GM12878 (cell line): ENCODE measurements around the gene CCDC28A. TPM values are rescaled to one million over a fixed set of nuclear protein-coding genes. Genes with fewer than 3 reads are reported as not detected.

Experiments used
- ATAC-seq: fragments of 200-7000 bp; cut with Tn5 transposase; 3 replicates; pipeline ENCODE4 v1.9.1; 2020; ENCODE audit warnings: mild to moderate bottlenecking, moderate library complexity
- BruUV-seq: library from RNA; stranded (reverse); fragments of 400-500 nt; replicated peaks from 2 replicates; lab custom pipeline; 2021; lab: Mats Ljungman, UMichigan
- CTCF ChIA-PET: fragments of 300-600 bp; sonication (Branson Sonifier 250); formaldehyde crosslinking; extraction: SDS; loops from one replicate; lab custom pipeline; 2021; ENCODE audit warnings: inconsistent platforms; lab: Yijun Ruan, JAX
- POLR2A ChIA-PET: fragments of 350-600 bp; formaldehyde crosslinking; extraction: SDS; loops from one replicate; lab custom pipeline; 2021; ENCODE audit warnings: inconsistent platforms; lab: Charles Lee
- RAD21 ChIA-PET: fragments of 300-600 bp; sonication (Branson Sonifier 250); formaldehyde crosslinking; loops from one replicate; lab custom pipeline; 2023; ENCODE audit warnings: antibody characterized with exemption; ENCODE audit not compliant: unreplicated experiment; lab: Charles Lee
- SMC1A ChIA-PET: fragments of 300-600 bp; sonication (Branson Sonifier 250); formaldehyde crosslinking; loops from one replicate; lab custom pipeline; 2023; ENCODE audit not compliant: unreplicated experiment, uncharacterized antibody; lab: Charles Lee
- DNase-seq: peaks from one replicate; pipeline ENCODE4 v3.0.0-alpha.2; 2011; ENCODE audit warnings: low read depth, low spot score
- FAIRE-seq: peaks from 3 replicates; lab custom pipeline; 2011; peaks lifted over from hg19 to GRCh38; lab: Jason Lieb, UNC
- H2AFZ ChIP-seq: 2 replicates; pipeline ENCODE4 v1.6.0; 2011; ENCODE audit warnings: low read depth, low read length, control low read depth; ENCODE audit not compliant: control insufficient read depth
- H3K27ac ChIP-seq: 2 replicates; pipeline ENCODE4 v1.5.1; 2011; ENCODE audit warnings: control low read depth; ENCODE audit not compliant: control insufficient read depth, insufficient read depth
- H3K27me3 ChIP-seq, 2 experiments: replicated peaks in 1 of 2; 2 replicates each; pipeline versions ENCODE4 v1.6.0 to v1.6.1; 2011; ENCODE audit warnings: low read length in 1 of 2; ENCODE audit not compliant: control insufficient read depth in 2 of 2, insufficient read depth in 2 of 2
- H3K36me3 ChIP-seq, 2 experiments: 2 replicates each; pipeline ENCODE4 v1.5.1; 2011; ENCODE audit warnings: low read length in 1 of 2; ENCODE audit not compliant: control insufficient read depth in 2 of 2, insufficient read depth in 2 of 2
- H3K4me1 ChIP-seq: 2 replicates; pipeline ENCODE4 v1.6.1; 2011; ENCODE audit warnings: mild to moderate bottlenecking, low read length, moderate library complexity, mixed read lengths; ENCODE audit not compliant: control insufficient read depth, insufficient read depth
- H3K4me2 ChIP-seq: 2 replicates; pipeline ENCODE4 v1.6.0; 2011; ENCODE audit warnings: control low read depth; ENCODE audit not compliant: control insufficient read depth, insufficient read depth
- H3K4me3 ChIP-seq: fragments of 200-600 bp; sonication (generic); 2 replicates; pipeline ENCODE4 v1.5.1; 2016
- H3K79me2 ChIP-seq: 2 replicates; pipeline ENCODE4 v1.6.0; 2011; ENCODE audit warnings: low read length; ENCODE audit not compliant: control insufficient read depth, insufficient read depth
- H3K9ac ChIP-seq: 2 replicates; pipeline ENCODE4 v1.8.0; 2011; ENCODE audit warnings: low read length, control low read depth, mixed read lengths; ENCODE audit not compliant: control insufficient read depth, insufficient read depth
- H3K9me3 ChIP-seq: replicated peaks from 3 replicates; pipeline ENCODE4 v1.5.1; 2011; ENCODE audit warnings: mild to moderate bottlenecking, low read length; ENCODE audit not compliant: control insufficient read depth, insufficient read depth
- H4K20me1 ChIP-seq: 2 replicates; pipeline ENCODE4 v1.6.0; 2011; ENCODE audit not compliant: control insufficient read depth, insufficient read depth
- BHLHE40 ChIP-seq, 2 experiments: fragments of 450-650 bp in 1 of 2; IDR thresholded peaks; 2 replicates each; pipeline ENCODE4 v1.6.1; 2011 to 2017; ENCODE audit warnings: low read depth in 2 of 2, borderline replicate concordance in 1 of 2, improper control_type of control experiment in 1 of 2, low read length in 1 of 2, mild to moderate bottlenecking in 1 of 2
- CBX5 ChIP-seq: sonication (generic); IDR thresholded peaks from 2 replicates; pipeline ENCODE4 v1.6.1; 2016; ENCODE audit warnings: low read depth, moderate library complexity, mild to moderate bottlenecking, inconsistent platforms
- DPF2 ChIP-seq: fragments of 450-650 bp; IDR thresholded peaks from 2 replicates; pipeline ENCODE4 v1.6.1; 2017; ENCODE audit warnings: mild to moderate bottlenecking
- ETV6 ChIP-seq, 2 experiments: fragments of 450-650 bp in 1 of 2; IDR thresholded peaks in 1 of 2; conservative IDR thresholded peaks in 1 of 2; 2 replicates each; pipeline ENCODE4 v1.6.1; 2014; ENCODE audit warnings: antibody characterized with exemption in 1 of 2, borderline replicate concordance in 1 of 2, low read depth in 1 of 2, mild to moderate bottlenecking in 1 of 2, moderate library complexity in 1 of 2
- GATAD2B ChIP-seq: fragments of 450-650 bp; conservative IDR thresholded peaks from 2 replicates; pipeline ENCODE4 v1.6.1; 2017; ENCODE audit warnings: low read depth, mild to moderate bottlenecking, moderate library complexity
- IKZF2 ChIP-seq, 2 experiments: fragments of 450-650 bp; IDR thresholded peaks; 2 replicates each; pipeline ENCODE4 v1.6.1; 2017; ENCODE audit warnings: mild to moderate bottlenecking in 2 of 2, moderate library complexity in 2 of 2
- PAX5 ChIP-seq: IDR thresholded peaks from 2 replicates; pipeline ENCODE4 v1.6.1; 2011; ENCODE audit warnings: low read depth, low read length, borderline replicate concordance
- RELA ChIP-seq: fragments of 450-650 bp; IDR thresholded peaks from 2 replicates; pipeline ENCODE4 v1.8.0; 2014; ENCODE audit warnings: borderline replicate concordance; ENCODE audit not compliant: partially characterized antibody
- SIN3A ChIP-seq: IDR thresholded peaks from 2 replicates; pipeline ENCODE4 v1.6.1; 2012; ENCODE audit warnings: low read depth, low read length, improper control_type of control experiment
- SMC3 ChIP-seq: IDR thresholded peaks from 2 replicates; pipeline ENCODE4 v1.6.1; 2011; ENCODE audit warnings: low read length, improper control_type of control experiment, borderline replicate concordance
- WRNIP1 ChIP-seq: IDR thresholded peaks from 2 replicates; pipeline ENCODE4 v1.6.1; 2011; ENCODE audit warnings: low read depth, low read length, improper control_type of control experiment, borderline replicate concordance
- WGBS: methylation state at CpG from one replicate; pipeline ENCODE4 v1.1.6; 2016; ENCODE audit warnings: low lambda C conversion rate; ENCODE audit not compliant: insufficient replicate concordance, insufficient coverage; ENCODE audit errors: missing lambda C conversion rate; 5-methylcytosine and 5-hydroxymethylcytosine counted together
- in situ Hi-C: fragments of 300-500 bp; cut with MboI; formaldehyde crosslinking; loops from 9 replicates; pipeline ENCODE4 v1.14.3; 2018; ENCODE audit warnings: mixed read lengths
- intact Hi-C: fragments of 100-400 bp; cut with micrococcal nuclease; formaldehyde crosslinking; loops from one replicate; pipeline ENCODE4 v1.14.2; 2022; ENCODE audit not compliant: unreplicated experiment
- polyA plus RNA-seq, 11 experiments: library from polyadenylated mRNA; depleted of rRNA in 4 of 11; unstranded in 6 of 11; stranded (reverse) in 5 of 11; fragments of >200 nt; fragmentation: Nextera tagmentation in 4 of 11; fragmentation: Illumina TruSeq in 1 of 11; extraction: Ambion mirVana in 4 of 11; extraction: Trizol in 1 of 11; gene quantifications; 1 replicate in 1 of 11; 2 replicates in 10 of 11; pipeline versions ENCODE4 v1.2.1 to v1.2.3, GENCODE V29; 2011 to 2016; ENCODE audit warnings: inconsistent platforms in 2 of 11, missing spikeins in 2 of 11, low read depth in 1 of 11
- total RNA-seq, 4 experiments: library from RNA; depleted of rRNA in 3 of 4; stranded (reverse); fragments of >200 nt in 3 of 4; fragmentation: Illumina TruSeq in 1 of 4; extraction: Trizol in 1 of 4; gene quantifications; 2 replicates each; pipeline versions ENCODE4 v1.2.1 to v1.2.3, GENCODE V29; 2013 to 2021
- TF ChIP-seq, protein P1 (sequence below): fragments of 450-650 bp; IDR thresholded peaks from 2 replicates; pipeline ENCODE4 v1.6.1; 2017; ENCODE audit warnings: borderline replicate concordance
- TF ChIP-seq, protein P2 (sequence below): fragments of 450-650 bp; IDR thresholded peaks from 2 replicates; pipeline ENCODE4 v1.6.1; 2018; ENCODE audit warnings: mild to moderate bottlenecking, low read depth, moderate library complexity; ENCODE audit not compliant: partially characterized antibody
- TF ChIP-seq, protein P3 (sequence below): fragments of 150-350 bp; IDR thresholded peaks from 2 replicates; pipeline ENCODE4 v1.6.1; 2014; ENCODE audit warnings: mild to moderate bottlenecking, low read depth, low read length
- TF ChIP-seq, protein P4 (sequence below): fragments of 450-650 bp; IDR thresholded peaks from 2 replicates; pipeline ENCODE4 v1.6.1; 2017; ENCODE audit warnings: mild to moderate bottlenecking

CCDC28A gene
- total and polyA plus RNA-seq, 10 of the 15 experiments (the other 5 are each of a cell fraction or from before 2014, with no cell fraction given), result 13.5 to 38.8 (median 19.2) TPM

GRCh38 chr6:138774370-138774769, 801 bp downstream of the CCDC28A start:
- Histone ChIP-seq H3K4me3 (peak overlapping the region; percentile 89), H3K9ac (peak overlapping the region; percentile 79; the same call in 1 of the 2 replicates), H2AFZ (peak overlapping the region; percentile 100; the same call in 1 of the 2 replicates), H3K9me3 (no peaks in the 10 kb centered on the region), H3K4me2 (peak overlapping the region; percentile 88), H4K20me1 (no peaks in the 10 kb centered on the region), H3K36me3 (no peaks in the 10 kb centered on the region), H3K79me2 (peaks cover 2% of the 10 kb centered on the region; the same call in 1 of the 2 replicates), H3K27me3 (no peaks in the 10 kb centered on the region), H3K27ac (no peak overlapping the region; the same call in 1 of the 2 replicates), H3K4me1 (peaks cover 5% of the 10 kb centered on the region)
- intact Hi-C loops (no loop called here), in situ Hi-C loops (loop anchor here (5.0 kb wide), 1 partner anchor 187 kb away; no protein-coding TSS in a partner anchor)
- ChIA-PET RAD21 (interaction anchor here (0.5 kb wide), 1 partner anchor 550 kb away, joined by 3 read pairs; no protein-coding TSS in a partner anchor), POLR2A (interaction anchor here (0.6 to 1.0 kb wide), 2 partner anchors 9 to 269 kb away, joined by 4 read pairs; no protein-coding TSS in a partner anchor), CTCF (no interaction called here), SMC1A (interaction anchor here (1.5 to 13.9 kb wide), 2 partner anchors 10 to 186 kb away, joined by 5 to 332 read pairs; no protein-coding TSS in a partner anchor)
- ATAC-seq (no peak), FAIRE-seq (no peak), DNase-seq (no peak)
- 22% methylated on average over 3 of the region's 3 CpGs for WGBS
- no peak for TF ChIP-seq GATAD2B
- TF ChIP-seq, protein P1, sequence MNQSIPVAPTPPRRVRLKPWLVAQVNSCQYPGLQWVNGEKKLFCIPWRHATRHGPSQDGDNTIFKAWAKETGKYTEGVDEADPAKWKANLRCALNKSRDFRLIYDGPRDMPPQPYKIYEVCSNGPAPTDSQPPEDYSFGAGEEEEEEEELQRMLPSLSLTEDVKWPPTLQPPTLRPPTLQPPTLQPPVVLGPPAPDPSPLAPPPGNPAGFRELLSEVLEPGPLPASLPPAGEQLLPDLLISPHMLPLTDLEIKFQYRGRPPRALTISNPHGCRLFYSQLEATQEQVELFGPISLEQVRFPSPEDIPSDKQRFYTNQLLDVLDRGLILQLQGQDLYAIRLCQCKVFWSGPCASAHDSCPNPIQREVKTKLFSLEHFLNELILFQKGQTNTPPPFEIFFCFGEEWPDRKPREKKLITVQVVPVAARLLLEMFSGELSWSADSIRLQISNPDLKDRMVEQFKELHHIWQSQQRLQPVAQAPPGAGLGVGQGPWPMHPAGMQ, result no peak
- no peak for TF ChIP-seq ETV6 (conservative IDR thresholded peaks at IDR 0.05 in 1 of 2, IDR thresholded peaks at IDR 0.05 in 1 of 2; ENCODE audit: borderline replicate concordance in 1 of 2, low read depth in 1 of 2)
- TF ChIP-seq PAX5, result no peak
- TF ChIP-seq BHLHE40 (IDR thresholded peaks at IDR 0.05; ENCODE audit: borderline replicate concordance in 1 of 2, low read depth in 2 of 2, low read length in 1 of 2), result no peak
- no peak for TF ChIP-seq IKZF2 (IDR thresholded peaks at IDR 0.05)
- TF ChIP-seq SIN3A, result no peak
- no peak for TF ChIP-seq WRNIP1
- no peak for TF ChIP-seq DPF2
- TF ChIP-seq, protein P2, sequence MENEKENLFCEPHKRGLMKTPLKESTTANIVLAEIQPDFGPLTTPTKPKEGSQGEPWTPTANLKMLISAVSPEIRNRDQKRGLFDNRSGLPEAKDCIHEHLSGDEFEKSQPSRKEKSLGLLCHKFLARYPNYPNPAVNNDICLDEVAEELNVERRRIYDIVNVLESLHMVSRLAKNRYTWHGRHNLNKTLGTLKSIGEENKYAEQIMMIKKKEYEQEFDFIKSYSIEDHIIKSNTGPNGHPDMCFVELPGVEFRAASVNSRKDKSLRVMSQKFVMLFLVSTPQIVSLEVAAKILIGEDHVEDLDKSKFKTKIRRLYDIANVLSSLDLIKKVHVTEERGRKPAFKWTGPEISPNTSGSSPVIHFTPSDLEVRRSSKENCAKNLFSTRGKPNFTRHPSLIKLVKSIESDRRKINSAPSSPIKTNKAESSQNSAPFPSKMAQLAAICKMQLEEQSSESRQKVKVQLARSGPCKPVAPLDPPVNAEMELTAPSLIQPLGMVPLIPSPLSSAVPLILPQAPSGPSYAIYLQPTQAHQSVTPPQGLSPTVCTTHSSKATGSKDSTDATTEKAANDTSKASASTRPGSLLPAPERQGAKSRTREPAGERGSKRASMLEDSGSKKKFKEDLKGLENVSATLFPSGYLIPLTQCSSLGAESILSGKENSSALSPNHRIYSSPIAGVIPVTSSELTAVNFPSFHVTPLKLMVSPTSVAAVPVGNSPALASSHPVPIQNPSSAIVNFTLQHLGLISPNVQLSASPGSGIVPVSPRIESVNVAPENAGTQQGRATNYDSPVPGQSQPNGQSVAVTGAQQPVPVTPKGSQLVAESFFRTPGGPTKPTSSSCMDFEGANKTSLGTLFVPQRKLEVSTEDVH, result no peak
- TF ChIP-seq, protein P3, sequence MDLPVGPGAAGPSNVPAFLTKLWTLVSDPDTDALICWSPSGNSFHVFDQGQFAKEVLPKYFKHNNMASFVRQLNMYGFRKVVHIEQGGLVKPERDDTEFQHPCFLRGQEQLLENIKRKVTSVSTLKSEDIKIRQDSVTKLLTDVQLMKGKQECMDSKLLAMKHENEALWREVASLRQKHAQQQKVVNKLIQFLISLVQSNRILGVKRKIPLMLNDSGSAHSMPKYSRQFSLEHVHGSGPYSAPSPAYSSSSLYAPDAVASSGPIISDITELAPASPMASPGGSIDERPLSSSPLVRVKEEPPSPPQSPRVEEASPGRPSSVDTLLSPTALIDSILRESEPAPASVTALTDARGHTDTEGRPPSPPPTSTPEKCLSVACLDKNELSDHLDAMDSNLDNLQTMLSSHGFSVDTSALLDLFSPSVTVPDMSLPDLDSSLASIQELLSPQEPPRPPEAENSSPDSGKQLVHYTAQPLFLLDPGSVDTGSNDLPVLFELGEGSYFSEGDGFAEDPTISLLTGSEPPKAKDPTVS, result no peak
- no peak for TF ChIP-seq SMC3
- no peak for TF ChIP-seq RELA
- TF ChIP-seq, protein P4, sequence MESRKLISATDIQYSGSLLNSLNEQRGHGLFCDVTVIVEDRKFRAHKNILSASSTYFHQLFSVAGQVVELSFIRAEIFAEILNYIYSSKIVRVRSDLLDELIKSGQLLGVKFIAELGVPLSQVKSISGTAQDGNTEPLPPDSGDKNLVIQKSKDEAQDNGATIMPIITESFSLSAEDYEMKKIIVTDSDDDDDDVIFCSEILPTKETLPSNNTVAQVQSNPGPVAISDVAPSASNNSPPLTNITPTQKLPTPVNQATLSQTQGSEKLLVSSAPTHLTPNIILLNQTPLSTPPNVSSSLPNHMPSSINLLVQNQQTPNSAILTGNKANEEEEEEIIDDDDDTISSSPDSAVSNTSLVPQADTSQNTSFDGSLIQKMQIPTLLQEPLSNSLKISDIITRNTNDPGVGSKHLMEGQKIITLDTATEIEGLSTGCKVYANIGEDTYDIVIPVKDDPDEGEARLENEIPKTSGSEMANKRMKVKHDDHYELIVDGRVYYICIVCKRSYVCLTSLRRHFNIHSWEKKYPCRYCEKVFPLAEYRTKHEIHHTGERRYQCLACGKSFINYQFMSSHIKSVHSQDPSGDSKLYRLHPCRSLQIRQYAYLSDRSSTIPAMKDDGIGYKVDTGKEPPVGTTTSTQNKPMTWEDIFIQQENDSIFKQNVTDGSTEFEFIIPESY, result no peak
- TF ChIP-seq CBX5, result no peak
- no TSS peak for BruUV-seq
